K562 (cell line): ENCODE data around the gene TRIM27. TPM values are rescaled to one million over a fixed set of nuclear protein-coding genes. Genes with fewer than 3 reads are reported as not detected.

Experiments
- CEBPB ChIP-seq: fragments of 450-650 bp; IDR thresholded peaks from 2 replicates; pipeline ENCODE4 v1.6.1; 2016; ENCODE audit warnings: missing genetic modification characterization, missing compliant biosample characterization
- DIDO1 ChIP-seq: fragments of 450-650 bp; IDR thresholded peaks from 2 replicates; pipeline ENCODE4 v1.6.1; 2016; ENCODE audit warnings: low read depth, missing biosample characterization, missing genetic modification characterization
- E2F3 ChIP-seq: fragments of 250-450 bp; sonication (Bioruptor Pico); IDR thresholded peaks from 2 replicates; pipeline ENCODE4 v1.4.0; 2020; ENCODE audit warnings: mild to moderate bottlenecking
- GTF2F1 ChIP-seq: IDR thresholded peaks from 2 replicates; pipeline ENCODE4 v1.6.1; 2011; ENCODE audit warnings: low read depth, low read length, improper control_type of control experiment
- IFI16 ChIP-seq: fragments of 250-450 bp; sonication (Bioruptor Pico); IDR thresholded peaks from 2 replicates; pipeline ENCODE4 v2.1.2; 2022; ENCODE audit warnings: mild to moderate bottlenecking, inconsistent platforms
- IRF1 ChIP-seq: sonication (generic); formaldehyde crosslinking; IDR thresholded peaks from 2 replicates; pipeline ENCODE4 v1.8.0; 2022; ENCODE audit warnings: missing genetic modification reagents, mild to moderate bottlenecking, borderline replicate concordance
- MAFG ChIP-seq: fragments of 450-650 bp; conservative IDR thresholded peaks from 2 replicates; pipeline ENCODE4 v1.6.1; 2016; ENCODE audit warnings: missing genetic modification characterization, missing compliant biosample characterization
- MGA ChIP-seq: fragments of 450-650 bp; IDR thresholded peaks from 2 replicates; pipeline ENCODE4 v1.6.1; 2016; ENCODE audit warnings: mild to moderate bottlenecking, moderate library complexity
- NCOA1 ChIP-seq: fragments of 450-650 bp; IDR thresholded peaks from 2 replicates; pipeline ENCODE4 v1.6.1; 2016; ENCODE audit warnings: low read depth
- NR1H2 ChIP-seq: sonication (generic); formaldehyde crosslinking; IDR thresholded peaks from 2 replicates; pipeline ENCODE4 v1.4.0; 2020; ENCODE audit warnings: mild to moderate bottlenecking, missing genetic modification reagents
- PHB2 ChIP-seq: fragments of 450-650 bp; IDR thresholded peaks from 2 replicates; pipeline ENCODE4 v1.6.1; 2017; ENCODE audit warnings: low read depth
- SUPT5H ChIP-seq: fragments of 450-650 bp; IDR thresholded peaks from 2 replicates; pipeline ENCODE4 v1.6.1; 2016
- TBL1XR1 ChIP-seq, 2 experiments: IDR thresholded peaks; 2 replicates each; pipeline ENCODE4 v1.6.1; 2012; ENCODE audit warnings: improper control_type of control experiment in 2 of 2, low read length in 2 of 2, mild to moderate bottlenecking in 1 of 2
- XRCC5 ChIP-seq: fragments of 200-400 bp; formaldehyde crosslinking; IDR thresholded peaks from 2 replicates; pipeline ENCODE4 v1.6.1; 2017; ENCODE audit warnings: low read depth, mild to moderate bottlenecking, low read length
- ZFP36 ChIP-seq: fragments of 150-350 bp; IDR thresholded peaks from 2 replicates; pipeline ENCODE4 v1.6.1; 2018; ENCODE audit warnings: low read length, low read depth; ENCODE audit not compliant: partially characterized antibody
- ZKSCAN3 ChIP-seq: fragments of 250-450 bp; sonication (Bioruptor Pico); IDR thresholded peaks from 2 replicates; pipeline ENCODE4 v1.4.0; 2020
- ZNF263 ChIP-seq: sonication (generic); formaldehyde crosslinking; IDR thresholded peaks from 2 replicates; pipeline ENCODE4 v1.8.0; 2022; ENCODE audit warnings: mild to moderate bottlenecking, missing genetic modification reagents, borderline replicate concordance
- ZNF77 ChIP-seq: fragments of 250-450 bp; sonication (Bioruptor Pico); IDR thresholded peaks from 2 replicates; pipeline ENCODE4 v1.5.0; 2020
- polyA plus RNA-seq, 8 experiments: library from polyadenylated mRNA; depleted of rRNA in 4 of 8; stranded (reverse) in 5 of 8; unstranded in 3 of 8; fragments of >200 nt; fragmentation: Nextera tagmentation in 2 of 8; fragmentation: Illumina TruSeq in 1 of 8; extraction: Ambion mirVana in 2 of 8; extraction: Trizol in 1 of 8; gene quantifications; 2 replicates each; pipeline versions ENCODE4 v1.2.1 to v1.2.3, GENCODE V29; 2011 to 2014; ENCODE audit warnings: inconsistent platforms in 1 of 8, missing spikeins in 1 of 8
- total RNA-seq, 7 experiments: library from RNA; depleted of rRNA in 6 of 7; stranded (reverse); fragments of >200 nt in 6 of 7; fragmentation: Illumina TruSeq in 2 of 7; extraction: Trizol in 2 of 7; gene quantifications; 2 replicates each; pipeline versions ENCODE4 v1.2.1 to v1.2.3, GENCODE V29; 2011 to 2021; ENCODE audit warnings: low replicate concordance in 1 of 7

Gene TRIM27
- total and polyA plus RNA-seq, 9 of the 15 experiments (the other 6 are each of a cell fraction or from before 2014, with no cell fraction given) = 37.7 to 235 (median 122) TPM

- TF ChIP-seq E2F3 (CRISPR knock-in tag) (no peak), IRF1 (CRISPR knock-in tag) (no peak), IFI16 (CRISPR knock-in tag) (no peak), ZFP36 (no peak), MGA (peak; percentile 67; the same call in 1 of the 2 replicates), CEBPB (no peak), MAFG (tag) (no peak; the same call in 1 of the 2 replicates), ZKSCAN3 (CRISPR knock-in tag) (no peak), NR1H2 (no peak), XRCC5 (peak; percentile 85), ZNF263 (CRISPR knock-in tag) (no peak; the same call in 1 of the 2 replicates), GTF2F1 (no peak), TBL1XR1 (IDR thresholded peaks at IDR 0.05; ENCODE audit: low read length in 2 of 2) (peak; percentile 25 to 96; a peak in 2 of 4 replicates), DIDO1 (tag) (no peak), ZNF77 (CRISPR knock-in tag) (no peak), PHB2 (no peak), NCOA1 (no peak), SUPT5H (no peak)
Measured at GRCh38 chr6:28880894-28881780, 42.6 kb downstream of the TRIM27 start (continued).
